ENCODE results near the gene ABHD3. TPM values are rescaled to one million over a fixed set of nuclear protein-coding genes. Genes with fewer than 3 reads are reported as not detected.

The ABHD3 gene
- total RNA-seq, 4 donors from 2014 or later: 59.8 to 611 (median 122) TPM

GRCh38 chr18:21702602-21703001 is 2.0 kb downstream of the ABHD3 start:
- no peak for TF ChIP-seq POLR2A (IDR thresholded peaks at IDR 0.05)
- no peak for TF ChIP-seq POLR2AphosphoS5 (IDR thresholded peaks at IDR 0.05)
- no peak for TF ChIP-seq CTCF (IDR thresholded peaks at IDR 0.05)
- no peak for TF ChIP-seq EP300 (IDR thresholded peaks at IDR 0.05; ENCODE audit: low read depth)
- Histone ChIP-seq H3K27me3 (no peaks in the 10 kb centered on the region), H3K27ac (peak overlapping the region in 3 of 4 donors; percentile 97 to 99 (median 97)), H3K9me3 (no peaks in the 10 kb centered on the region), H3K36me3 (peaks cover 0 to 6% (median 0%) of the 10 kb centered on the region in 4 donors), H3K4me1 (peaks cover 4 to 28% (median 13%) of the 10 kb centered on the region in 4 donors), H3K4me3 (peak overlapping the region in 1 of 4 donors; percentile 87)
- DNase-seq: no peak
- in situ Hi-C loops (cut with MboI; ENCODE audit: low pct_ligation_motif_present in 1 of 4, low pct_unique_long_range_greater_than_20kb in 1 of 4, low sequenced_read_pairs in 3 of 4): loop anchor here in 2 of 4 donors (25.0 kb wide), 1 partner anchor 90 kb away; the partner anchor contains the start of genes ESCO1 (in 2 of the 2) and SNRPD1 (in 2 of the 2)
- WGBS, 2 donors (ENCODE audit: low coverage in 1 of 2): 89% methylated on average over 4 to 5 of the region's 5 CpGs
- intact Hi-C loops (cut with DNase I; ENCODE audit: low total_unique reads): no loop called here

GRCh38 chr18:21701621-21702020 is 3.0 kb downstream of the ABHD3 start:
- no peak overlapping the region for H3K4me3 ChIP-seq
- TF ChIP-seq POLR2A (IDR thresholded peaks at IDR 0.05): no peak
- TF ChIP-seq POLR2AphosphoS5 (IDR thresholded peaks at IDR 0.05): no peak
- TF ChIP-seq EP300 (IDR thresholded peaks at IDR 0.05; ENCODE audit: low read depth): no peak
- TF ChIP-seq CTCF (IDR thresholded peaks at IDR 0.05): no peak
- no peak for DNase-seq
- H3K27me3 ChIP-seq: no peaks in the 10 kb centered on the region
- peaks cover 0 to 6% (median 0%) of the 10 kb centered on the region in 4 donors for H3K36me3 ChIP-seq
- WGBS, 2 donors (ENCODE audit: low coverage in 1 of 2): 96% methylated on average over 2 of the region's 2 CpGs; no CpG with 5 or more reads in 1 of the 2 donors
- H3K27ac ChIP-seq: no peak overlapping the region
- H3K4me1 ChIP-seq: peaks cover 4 to 35% (median 13%) of the 10 kb centered on the region in 4 donors
- intact Hi-C loops (cut with DNase I; ENCODE audit: low total_unique reads): no loop called here
- H3K9me3 ChIP-seq: no peaks in the 10 kb centered on the region
- in situ Hi-C loops (cut with MboI; ENCODE audit: low pct_ligation_motif_present in 1 of 4, low pct_unique_long_range_greater_than_20kb in 1 of 4, low sequenced_read_pairs in 3 of 4): loop anchor here in 2 of 4 donors (25.0 kb wide), 1 partner anchor 89 kb away; the partner anchor contains the start of genes ESCO1 (in 2 of the 2) and SNRPD1 (in 2 of the 2)

- no peak overlapping the region for H3K4me3 ChIP-seq
- in situ Hi-C loops (cut with MboI; ENCODE audit: low pct_ligation_motif_present in 1 of 4, low pct_unique_long_range_greater_than_20kb in 1 of 4, low sequenced_read_pairs in 3 of 4) (loop anchor here in 2 of 4 donors (25.0 kb wide), 1 partner anchor 88 kb away; the partner anchor contains the start of genes ESCO1 (in 2 of the 2) and SNRPD1 (in 2 of the 2)), intact Hi-C loops (cut with DNase I; ENCODE audit: low total_unique reads) (no loop called here)
- no peaks in the 10 kb centered on the region for H3K9me3 ChIP-seq
- 89 to 90% methylated on average over 4 to 6 of the region's 6 CpGs for WGBS, 2 donors (ENCODE audit: low coverage in 1 of 2)
- H3K4me1 ChIP-seq: peaks cover 4 to 35% (median 13%) of the 10 kb centered on the region in 4 donors
- TF ChIP-seq POLR2A (IDR thresholded peaks at IDR 0.05): no peak
- TF ChIP-seq POLR2AphosphoS5 (IDR thresholded peaks at IDR 0.05): no peak
- TF ChIP-seq CTCF (IDR thresholded peaks at IDR 0.05): no peak
- no peak for TF ChIP-seq EP300 (IDR thresholded peaks at IDR 0.05; ENCODE audit: low read depth)
- H3K36me3 ChIP-seq: peaks cover 0 to 6% (median 0%) of the 10 kb centered on the region in 4 donors
- H3K27me3 ChIP-seq: no peaks in the 10 kb centered on the region
- no peak for DNase-seq
- no peak overlapping the region for H3K27ac ChIP-seq
Measured at GRCh38 chr18:21700528-21701075, 4.0 kb downstream of the ABHD3 start.

- intact Hi-C loops (cut with DNase I; ENCODE audit: low total_unique reads): no loop called here
- H3K27ac ChIP-seq: no peak overlapping the region
- H3K9me3 ChIP-seq: peaks cover 0 to 4% of the 10 kb centered on the region in 2 donors
- TF ChIP-seq POLR2AphosphoS5 (IDR thresholded peaks at IDR 0.05): no peak
- no peak for TF ChIP-seq EP300 (IDR thresholded peaks at IDR 0.05; ENCODE audit: low read depth)
- no peak for TF ChIP-seq POLR2A (IDR thresholded peaks at IDR 0.05)
- H3K4me3 ChIP-seq: no peak overlapping the region
- in situ Hi-C loops (cut with MboI; ENCODE audit: low pct_ligation_motif_present in 1 of 4, low pct_unique_long_range_greater_than_20kb in 1 of 4, low sequenced_read_pairs in 3 of 4): no loop called here
- 89% methylated on average over 2 of the region's 2 CpGs; no CpG with 5 or more reads in 1 of the 2 donors for WGBS, 2 donors (ENCODE audit: low coverage in 1 of 2)
- no peak for DNase-seq
- peaks cover 0 to 12% (median 2%) of the 10 kb centered on the region in 4 donors for H3K4me1 ChIP-seq
- H3K27me3 ChIP-seq: no peaks in the 10 kb centered on the region
- H3K36me3 ChIP-seq: peaks cover 0 to 11% (median 5%) of the 10 kb centered on the region in 4 donors
Measured at GRCh38 chr18:21693322-21693721, 11.3 kb downstream of the ABHD3 start.
